ENCODE data around the gene ARHGEF12.
"Not testable (repeated sequence)": the region's sequence is repeated elsewhere in the genome, so short reads cannot be mapped to it uniquely, and the experiment has no call there.

- TF ChIP-seq CTCF (IDR thresholded peaks at IDR 0.05); POLR2A (IDR thresholded peaks at IDR 0.05; ENCODE audit: low read length); CEBPB (IDR thresholded peaks at IDR 0.05); REST (IDR thresholded peaks at IDR 0.05); CHD2 (IDR thresholded peaks at IDR 0.05; ENCODE audit: low read length, partially characterized antibody); FOXS1 (CRISPR knock-in tag; IDR thresholded peaks at IDR 0.05); TP53 (CRISPR knock-in tag; IDR thresholded peaks at IDR 0.05); JUN (IDR thresholded peaks at IDR 0.05); KDM1A (IDR thresholded peaks at IDR 0.05; ENCODE audit: low read depth); MAFK (IDR thresholded peaks at IDR 0.05; ENCODE audit: partially characterized antibody); SMC3 (IDR thresholded peaks at IDR 0.05); USF2 (IDR thresholded peaks at IDR 0.05): not testable (repeated sequence)
Measured at GRCh38 chr11:120503529-120503928, 167.3 kb downstream of the ARHGEF12 start.
